GM21529 (cell line): ENCODE measurements around the gene ABCA8.
"Not testable (repeated sequence)": the region's sequence is repeated elsewhere in the genome, so short reads cannot be mapped to it uniquely, and the experiment has no call there.

Source experiments
- ATAC-seq: cut with Tn5 transposase; IDR thresholded peaks from one replicate; pipeline ENCODE4 v1.9.1; 2021; ENCODE audit not compliant: unreplicated experiment

Gene ABCA8, protein sequence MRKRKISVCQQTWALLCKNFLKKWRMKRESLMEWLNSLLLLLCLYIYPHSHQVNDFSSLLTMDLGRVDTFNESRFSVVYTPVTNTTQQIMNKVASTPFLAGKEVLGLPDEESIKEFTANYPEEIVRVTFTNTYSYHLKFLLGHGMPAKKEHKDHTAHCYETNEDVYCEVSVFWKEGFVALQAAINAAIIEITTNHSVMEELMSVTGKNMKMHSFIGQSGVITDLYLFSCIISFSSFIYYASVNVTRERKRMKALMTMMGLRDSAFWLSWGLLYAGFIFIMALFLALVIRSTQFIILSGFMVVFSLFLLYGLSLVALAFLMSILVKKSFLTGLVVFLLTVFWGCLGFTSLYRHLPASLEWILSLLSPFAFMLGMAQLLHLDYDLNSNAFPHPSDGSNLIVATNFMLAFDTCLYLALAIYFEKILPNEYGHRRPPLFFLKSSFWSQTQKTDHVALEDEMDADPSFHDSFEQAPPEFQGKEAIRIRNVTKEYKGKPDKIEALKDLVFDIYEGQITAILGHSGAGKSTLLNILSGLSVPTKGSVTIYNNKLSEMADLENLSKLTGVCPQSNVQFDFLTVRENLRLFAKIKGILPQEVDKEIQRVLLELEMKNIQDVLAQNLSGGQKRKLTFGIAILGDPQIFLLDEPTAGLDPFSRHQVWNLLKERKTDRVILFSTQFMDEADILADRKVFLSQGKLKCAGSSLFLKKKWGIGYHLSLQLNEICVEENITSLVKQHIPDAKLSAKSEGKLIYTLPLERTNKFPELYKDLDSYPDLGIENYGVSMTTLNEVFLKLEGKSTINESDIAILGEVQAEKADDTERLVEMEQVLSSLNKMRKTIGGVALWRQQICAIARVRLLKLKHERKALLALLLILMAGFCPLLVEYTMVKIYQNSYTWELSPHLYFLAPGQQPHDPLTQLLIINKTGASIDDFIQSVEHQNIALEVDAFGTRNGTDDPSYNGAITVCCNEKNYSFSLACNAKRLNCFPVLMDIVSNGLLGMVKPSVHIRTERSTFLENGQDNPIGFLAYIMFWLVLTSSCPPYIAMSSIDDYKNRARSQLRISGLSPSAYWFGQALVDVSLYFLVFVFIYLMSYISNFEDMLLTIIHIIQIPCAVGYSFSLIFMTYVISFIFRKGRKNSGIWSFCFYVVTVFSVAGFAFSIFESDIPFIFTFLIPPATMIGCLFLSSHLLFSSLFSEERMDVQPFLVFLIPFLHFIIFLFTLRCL (N-terminal part only)

GRCh38 chr17:68955181-68955841, at the start of gene ABCA8:
ABCA8 (minus strand) TSS chr17:68955392; CDS start chr17:68942034, 13,358 bp downstream.
- no peak for ATAC-seq

- not testable (repeated sequence) for ATAC-seq
Measured at GRCh38 chr17:69004759-69005158, 49.6 kb upstream of the ABCA8 start.

DNA sequence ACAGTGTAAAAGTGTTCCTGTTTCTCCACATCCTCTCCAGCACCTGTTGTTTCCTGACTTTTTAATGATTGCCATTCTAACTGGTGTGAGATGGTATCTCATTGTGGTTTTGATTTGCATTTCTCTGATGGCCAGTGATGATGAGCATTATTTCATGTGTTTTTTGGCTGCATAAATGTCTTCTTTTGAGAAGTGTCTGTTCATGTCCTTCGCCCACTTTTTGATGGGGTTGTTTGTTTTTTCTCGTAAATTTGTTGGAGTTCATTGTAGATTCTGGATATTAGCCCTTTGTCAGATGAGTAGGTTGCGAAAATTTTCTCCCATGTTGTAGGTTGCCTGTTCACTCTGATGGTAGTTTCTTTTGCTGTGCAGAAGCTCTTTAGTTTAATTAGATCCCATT, 44.6 kb upstream of the ABCA8 start:
- not testable (repeated sequence) for ATAC-seq

- no peak for ATAC-seq
Measured at GRCh38 chr17:68993112-68993511, 37.9 kb upstream of the ABCA8 start.

GRCh38 chr17:68987966-68988365, 32.8 kb upstream of the ABCA8 start:
- ATAC-seq: no peak

DNA sequence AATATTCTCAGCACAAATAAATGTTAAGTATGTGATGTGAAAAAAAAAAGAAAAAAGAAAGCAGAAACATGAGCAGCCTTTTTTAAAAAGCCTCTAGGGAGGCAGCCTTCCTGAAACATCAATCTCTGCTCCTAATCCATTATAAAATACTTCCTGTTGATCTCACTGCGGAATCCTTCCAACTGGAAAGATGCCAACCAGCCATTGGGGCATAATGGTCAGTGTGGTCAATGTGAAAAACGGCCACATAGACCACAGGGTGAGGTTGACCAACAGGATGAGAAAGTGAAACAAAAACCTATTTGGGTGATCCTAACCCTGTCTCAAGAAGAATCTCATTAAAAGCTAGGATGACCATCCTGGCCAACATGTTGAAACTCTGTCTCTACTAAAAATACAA, 26.1 kb upstream of the ABCA8 start:
- no peak for ATAC-seq

DNA sequence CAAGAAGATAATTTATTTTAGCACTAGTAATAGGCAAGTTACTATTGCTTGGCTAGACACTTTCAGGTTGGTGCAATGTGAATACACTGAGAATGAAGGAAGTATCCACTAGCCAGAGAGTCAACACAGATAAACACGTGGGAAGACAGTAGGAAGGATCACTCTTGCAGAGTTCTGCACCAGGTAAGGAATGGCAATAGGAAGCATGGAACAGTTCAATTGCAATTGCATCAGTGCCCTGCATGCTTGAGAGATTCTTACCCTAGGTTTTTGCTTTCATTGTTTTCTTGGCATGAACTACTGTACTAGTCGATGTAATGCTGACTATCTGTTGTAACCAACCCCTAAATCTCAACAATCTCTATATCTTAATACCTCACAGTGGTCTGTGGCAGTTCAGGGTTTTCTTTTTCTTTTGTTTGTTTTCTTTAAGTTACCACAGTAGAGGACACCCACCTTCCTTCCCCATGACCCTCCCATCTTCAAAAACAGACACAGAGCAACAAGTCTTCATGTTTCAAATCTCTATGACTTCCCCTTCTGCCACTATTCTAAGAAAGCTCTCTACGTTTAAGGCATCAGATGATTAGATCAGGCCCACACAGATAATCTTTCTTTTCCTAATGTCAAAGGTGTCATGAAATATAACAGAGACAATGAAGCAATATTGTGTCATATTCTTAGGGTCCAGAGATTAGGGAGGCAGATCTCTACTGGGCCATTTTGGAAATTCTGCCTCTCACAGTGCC, 18.1 kb upstream of the ABCA8 start:
- no peak for ATAC-seq

DNA sequence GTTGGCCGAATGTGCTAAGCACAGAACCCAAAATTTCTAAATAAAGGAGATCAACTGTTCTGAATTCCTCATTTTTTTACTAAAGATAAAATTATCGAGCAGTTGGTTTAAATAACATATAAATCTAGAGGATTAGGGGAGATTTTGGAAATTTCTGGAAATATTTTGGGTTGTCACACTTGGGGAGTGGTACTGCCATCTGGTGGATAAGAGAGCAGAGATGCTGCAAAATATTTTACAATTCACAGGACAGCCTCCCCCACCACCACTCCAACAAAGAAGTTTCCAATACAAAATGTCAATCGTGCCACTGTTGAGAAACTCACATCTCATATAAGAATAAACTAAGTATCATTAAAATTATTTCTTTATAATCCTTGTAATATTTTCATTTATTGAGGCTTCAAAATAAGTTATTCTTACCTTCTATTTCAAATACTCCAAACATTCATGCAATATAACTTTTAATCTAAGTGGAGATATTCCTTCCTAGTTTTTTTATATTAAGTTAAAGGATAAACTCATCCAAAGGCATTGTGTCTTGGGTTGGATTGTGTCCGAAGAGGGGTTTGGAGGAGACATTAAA, 17.0 kb upstream of the ABCA8 start:
- no peak for ATAC-seq

DNA sequence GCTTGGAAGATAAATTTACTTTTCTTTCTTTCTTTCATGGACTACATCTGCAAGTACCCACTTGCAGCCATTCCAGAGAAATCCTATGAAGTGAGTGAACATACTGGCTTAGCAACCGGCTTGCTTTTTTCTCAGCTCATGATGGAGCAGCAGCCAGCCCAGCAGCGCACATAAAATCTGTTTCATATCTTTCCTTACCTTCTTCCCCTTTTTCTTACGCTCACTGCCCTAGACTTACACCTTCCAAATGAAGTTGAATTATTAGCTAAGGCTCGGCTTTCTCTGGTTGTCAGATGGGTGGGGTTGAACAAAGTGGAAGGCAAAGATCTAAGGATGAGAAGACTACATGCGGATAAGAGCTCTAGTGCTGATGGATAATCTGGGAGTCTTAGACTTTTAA, 13.9 kb upstream of the ABCA8 start:
- no peak for ATAC-seq

DNA sequence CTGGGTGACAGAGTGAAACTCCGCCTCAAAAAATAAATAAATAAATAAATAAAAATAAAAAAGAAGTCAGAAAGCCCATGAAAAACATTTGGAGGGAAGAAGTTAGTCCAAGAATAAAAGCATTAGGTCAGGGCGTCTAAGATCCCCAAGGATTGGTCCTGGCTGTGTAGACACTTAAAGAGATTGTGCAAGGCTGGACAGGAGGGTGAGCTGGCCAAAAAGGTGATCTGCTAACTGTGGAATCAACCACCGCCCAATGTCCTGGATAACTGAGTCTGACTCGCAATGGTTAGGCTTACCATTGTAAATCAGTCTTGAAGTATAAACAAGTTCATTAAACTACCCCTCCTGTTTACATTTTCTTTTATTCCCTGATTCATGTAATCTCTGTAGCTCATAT, 8.8 kb upstream of the ABCA8 start:
- no peak for ATAC-seq

DNA sequence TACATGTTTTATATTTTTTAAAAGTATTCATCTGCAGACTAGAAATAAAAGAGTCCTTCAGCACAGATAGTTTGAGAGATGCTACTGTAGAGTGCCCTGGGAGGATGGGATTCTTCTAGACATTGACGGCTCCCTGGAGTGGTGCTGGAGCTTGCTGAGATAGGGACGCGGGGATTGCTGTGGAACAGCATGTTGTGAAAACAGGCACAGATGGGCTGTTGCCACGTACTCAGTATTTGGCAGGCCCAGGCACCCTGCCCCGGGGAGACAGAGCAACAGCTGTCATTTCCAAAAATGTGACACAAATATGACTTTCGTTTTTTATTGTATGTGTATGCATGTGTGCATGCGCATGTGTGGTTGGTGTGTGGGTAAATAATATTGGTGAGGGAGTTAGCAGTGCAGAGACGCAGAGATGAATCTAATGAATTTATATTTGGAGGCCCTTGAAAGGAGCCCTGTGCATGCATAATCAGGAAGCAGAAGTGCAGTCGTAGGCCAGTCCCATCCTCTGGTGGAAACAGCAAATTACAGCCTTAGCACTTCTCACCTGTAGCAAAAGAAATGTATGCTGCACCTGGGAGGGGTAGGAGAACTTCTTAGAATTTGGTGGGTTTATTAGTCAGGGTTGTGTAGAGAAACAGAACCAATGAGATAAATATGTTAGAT, 6.2 kb upstream of the ABCA8 start:
- no peak for ATAC-seq

DNA sequence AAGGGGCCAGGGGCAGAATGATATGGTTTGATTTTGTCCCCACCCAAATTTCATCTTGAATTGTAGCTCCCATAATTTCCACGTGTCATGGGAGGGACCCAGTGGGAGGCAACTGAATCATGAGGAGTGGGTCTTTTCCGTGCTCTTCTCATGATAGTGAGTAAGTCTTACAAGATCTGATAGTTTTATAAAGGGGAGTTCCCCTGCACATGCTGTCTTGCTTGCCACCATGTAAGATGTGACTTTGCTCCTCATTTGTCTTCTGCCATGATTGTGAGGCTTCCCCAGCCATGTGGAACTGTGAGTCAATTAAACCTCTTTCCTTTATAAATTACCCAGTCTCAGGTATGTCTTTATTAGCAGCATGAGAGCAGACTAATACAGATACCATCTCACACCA, 3.9 kb upstream of the ABCA8 start:
- not testable (repeated sequence) for ATAC-seq

DNA sequence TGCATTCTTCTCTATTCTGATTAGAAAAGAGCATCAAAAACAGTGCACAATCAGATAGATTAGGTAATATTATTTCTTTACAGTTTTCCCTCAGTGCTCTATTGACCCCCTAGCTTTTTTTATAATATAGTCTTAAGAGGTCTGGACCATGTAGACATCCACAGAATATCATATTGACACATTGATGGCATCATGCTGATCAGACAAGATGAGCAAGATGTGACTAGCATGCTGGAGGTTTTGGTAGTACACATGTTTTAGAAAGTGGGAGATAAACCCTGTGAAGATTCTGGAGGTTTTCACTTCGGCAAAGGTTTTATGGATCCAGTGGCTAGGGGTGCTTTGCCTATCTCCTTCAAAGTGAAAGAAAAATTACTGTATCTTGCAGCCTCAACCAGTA, 2.8 kb upstream of the ABCA8 start:
- ATAC-seq: no peak

- no peak for ATAC-seq
Measured at GRCh38 chr17:68954146-68954896, 871 bp downstream of the ABCA8 start.

DNA sequence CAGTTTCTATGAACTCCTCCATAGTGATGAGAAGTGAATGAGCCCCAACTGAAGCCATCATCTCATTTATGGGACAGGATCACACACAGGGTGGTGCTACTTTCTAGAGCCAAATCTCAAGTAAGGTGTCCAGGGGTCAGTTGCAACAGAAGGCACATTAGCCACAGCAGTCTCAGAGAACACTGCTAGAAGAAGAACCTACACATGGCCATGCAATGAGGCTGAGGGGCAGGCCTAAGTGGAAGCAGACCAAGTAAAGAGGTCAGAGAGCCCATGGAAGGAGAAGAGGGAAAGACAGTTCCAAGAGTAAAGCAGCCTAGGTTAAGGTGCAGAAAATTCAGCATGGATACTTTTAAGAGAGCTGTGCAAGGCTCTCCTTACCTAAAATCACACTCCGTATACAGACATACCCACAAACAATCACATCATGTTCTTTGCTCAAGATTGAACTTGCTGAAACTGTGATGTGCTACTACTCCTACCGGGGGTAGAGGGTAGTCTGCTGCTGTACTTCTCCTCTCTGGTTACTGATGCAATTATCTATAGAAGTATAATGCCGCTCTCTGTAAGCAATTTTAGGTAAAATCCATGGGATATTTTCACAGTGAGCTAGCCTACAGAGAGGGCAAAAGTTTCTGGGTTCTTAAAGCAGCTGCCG, 1.7 kb downstream of the ABCA8 start:
- ATAC-seq: no peak

- ATAC-seq: no peak
Measured at GRCh38 chr17:68950725-68951124, 4.5 kb downstream of the ABCA8 start.

GRCh38 chr17:68947868-68948267, 7.3 kb downstream of the ABCA8 start:
- ATAC-seq: not testable (repeated sequence)
